Activated B cell treated with CpG ODN at 0.5 μM for 24 hours (primary cell): ENCODE results near the gene PPT1. TPM values are rescaled to one million over a fixed set of nuclear protein-coding genes. Genes with fewer than 3 reads are reported as not detected.

Source experiments
- ATAC-seq: fragments of 200-7000 bp; cut with Tn5 transposase; one replicate; pipeline ENCODE4 v1.10.0; 2021; ENCODE audit warnings: low read depth, mild to moderate bottlenecking, moderate library complexity
- CTCF ChIA-PET: fragments of 350-600 bp; sonication (Branson Sonifier 250); formaldehyde crosslinking; loops from one replicate; lab custom pipeline; 2021; ENCODE audit warnings: antibody characterized with exemption; lab: Charles Lee
- POLR2A ChIA-PET: fragments of 350-600 bp; sonication (Branson Sonifier 250); formaldehyde crosslinking; loops from one replicate; lab custom pipeline; 2021; ENCODE audit warnings: antibody characterized with exemption; lab: Charles Lee
- DNase-seq: peaks from one replicate; pipeline ENCODE4 v3.0.0; 2022
- H3K27ac Mint-ChIP-seq: one replicate; pipeline ENCODE4 v1.8.0; 2020; ENCODE audit warnings: mixed read lengths
- H3K27me3 Mint-ChIP-seq: one replicate; pipeline ENCODE4 v1.8.0; 2021; ENCODE audit warnings: mixed read lengths
- H3K36me3 Mint-ChIP-seq: one replicate; pipeline ENCODE4 v1.8.0; 2021; ENCODE audit warnings: low read depth, mixed read lengths
- H3K4me1 Mint-ChIP-seq: one replicate; pipeline ENCODE4 v1.8.0; 2021; ENCODE audit warnings: mixed read lengths
- H3K4me3 Mint-ChIP-seq: one replicate; pipeline ENCODE4 v1.8.0; 2020; ENCODE audit warnings: mild to moderate bottlenecking, mixed read lengths
- H3K9me3 Mint-ChIP-seq: one replicate; pipeline ENCODE4 v1.8.0; 2020; ENCODE audit warnings: mixed read lengths
- CTCF ChIP-seq: fragments of 200-600 bp; IDR thresholded peaks from one replicate; pipeline ENCODE4 v1.8.0; 2022; ENCODE audit warnings: antibody characterized with exemption, mild to moderate bottlenecking
- intact Hi-C: fragments of 100-400 bp; cut with micrococcal nuclease; formaldehyde crosslinking; loops from one replicate; pipeline ENCODE4 v1.15.1; 2024
- total RNA-seq: library from RNA; stranded (reverse); gene quantifications from 2 replicates; pipeline ENCODE4 v1.2.3, GENCODE V29; 2022

PPT1 gene
- total RNA-seq, 1 donor from 2014 or later: 41.8 TPM

GRCh38 chr1:40045766-40046165 is 51.3 kb downstream of the PPT1 start:
- ChIA-PET CTCF (no interaction called here), POLR2A (interaction anchor here (1.5 kb wide), 1 partner anchor 14 kb away, joined by 4 read pairs; no protein-coding TSS in a partner anchor)
- no peaks in the 10 kb centered on the region for H3K9me3 Mint-ChIP-seq
- intact Hi-C loops: no loop called here
- peaks cover 66% of the 10 kb centered on the region for H3K36me3 Mint-ChIP-seq
- peaks cover 84% of the 10 kb centered on the region for H3K4me1 Mint-ChIP-seq
- no peak for ATAC-seq
- no peak overlapping the region for H3K4me3 Mint-ChIP-seq
- no peak overlapping the region for H3K27ac Mint-ChIP-seq
- no peak for DNase-seq
- TF ChIP-seq CTCF: no peak
- no peaks in the 10 kb centered on the region for H3K27me3 Mint-ChIP-seq

GRCh38 chr1:40045182-40045581 is 51.9 kb downstream of the PPT1 start:
- intact Hi-C loops: no loop called here
- ChIA-PET POLR2A (interaction anchor here (1.5 kb wide), 1 partner anchor 14 kb away, joined by 4 read pairs; no protein-coding TSS in a partner anchor), CTCF (no interaction called here)
- no peak for TF ChIP-seq CTCF
- no peaks in the 10 kb centered on the region for H3K27me3 Mint-ChIP-seq
- H3K4me1 Mint-ChIP-seq: peaks cover 83% of the 10 kb centered on the region
- H3K27ac Mint-ChIP-seq: peak overlapping the region; percentile 46
- ATAC-seq (no peak), DNase-seq (no peak)
- H3K4me3 Mint-ChIP-seq: peak overlapping the region; percentile 8
- H3K9me3 Mint-ChIP-seq: no peaks in the 10 kb centered on the region
- peaks cover 67% of the 10 kb centered on the region for H3K36me3 Mint-ChIP-seq

GRCh38 chr1:40044110-40044509 is 52.9 kb downstream of the PPT1 start:
- intact Hi-C loops: loop anchor here (5.0 kb wide), 1 partner anchor 348 kb away; no protein-coding TSS in a partner anchor
- H3K9me3 Mint-ChIP-seq: no peaks in the 10 kb centered on the region
- H3K27ac Mint-ChIP-seq: peak overlapping the region; percentile 59
- ATAC-seq: no peak
- H3K27me3 Mint-ChIP-seq: no peaks in the 10 kb centered on the region
- H3K4me3 Mint-ChIP-seq: peak overlapping the region; percentile 36
- ChIA-PET POLR2A (interaction anchor here (0.7 to 1.0 kb wide), 2 partner anchors 14 to 262 kb away, joined by 3 to 5 read pairs; no protein-coding TSS in a partner anchor), CTCF (no interaction called here)
- TF ChIP-seq CTCF: no peak
- peaks cover 60% of the 10 kb centered on the region for H3K36me3 Mint-ChIP-seq
- peaks cover 80% of the 10 kb centered on the region for H3K4me1 Mint-ChIP-seq
- no peak for DNase-seq

GRCh38 chr1:40042341-40042740 is 54.7 kb downstream of the PPT1 start:
- CTCF ChIA-PET: interaction anchor here (0.9 kb wide), 1 partner anchor 10 kb away, joined by 3 read pairs; no protein-coding TSS in a partner anchor
- no peak for TF ChIP-seq CTCF
- DNase-seq: no peak
- Mint-ChIP-seq H3K4me1 (peaks cover 79% of the 10 kb centered on the region), H3K9me3 (no peaks in the 10 kb centered on the region), H3K27me3 (no peaks in the 10 kb centered on the region), H3K27ac (peak overlapping the region; percentile 46), H3K36me3 (peaks cover 46% of the 10 kb centered on the region), H3K4me3 (peak overlapping the region; percentile 65)
- ATAC-seq: no peak
- intact Hi-C loops: loop anchor here (5.0 kb wide), 1 partner anchor 350 kb away; no protein-coding TSS in a partner anchor
- POLR2A ChIA-PET: interaction anchor here (0.9 to 4.4 kb wide), 2 partner anchors 22 to 650 kb away, joined by 3 to 90 read pairs; partner anchors contain the start of gene NFYC

GRCh38 chr1:40041466-40041838 is 55.6 kb downstream of the PPT1 start:
- Mint-ChIP-seq H3K4me1 (peaks cover 83% of the 10 kb centered on the region), H3K27me3 (no peaks in the 10 kb centered on the region), H3K9me3 (no peaks in the 10 kb centered on the region), H3K4me3 (peak overlapping the region; percentile 98), H3K36me3 (peaks cover 43% of the 10 kb centered on the region), H3K27ac (peak overlapping the region; percentile 94)
- POLR2A ChIA-PET: interaction anchor here (1.0 to 4.4 kb wide), 6 partner anchors 8 to 215 kb away, joined by 3 to 90 read pairs (median 15); no protein-coding TSS in a partner anchor
- DNase-seq (no peak), ATAC-seq (no peak)
- intact Hi-C loops: loop anchor here (2.0 to 5.0 kb wide), 3 partner anchors 39 to 351 kb away; no protein-coding TSS in a partner anchor
- CTCF ChIA-PET: interaction anchor here (1.0 kb wide), 1 partner anchor 36 kb away, joined by 4 read pairs; no protein-coding TSS in a partner anchor
- TF ChIP-seq CTCF: no peak
